SW480 (cell line): ENCODE measurements around the gene FUCA1.
"Not testable (repeated sequence)": the region's sequence is repeated elsewhere in the genome, so short reads cannot be mapped to it uniquely, and the experiment has no call there.

ENCODE experiments used
- DNase-seq: peaks from one replicate; pipeline ENCODE4 v3.0.0-alpha.2; 2016; ENCODE audit warnings: low spot score

Gene FUCA1

GRCh38 chr1:23867895-23868556 lies at the start of gene FUCA1:
Gene FUCA1, minus strand, starts transcription at chr1:23868290. Its CDS starts 4 bp downstream, at chr1:23868286.
- peak; percentile 95 for DNase-seq

- DNase-seq: peak; percentile 74
Observed at GRCh38 chr1:23916209-23917131, 48.4 kb upstream of the FUCA1 start.

GRCh38 chr1:23915466-23915865 lies 47.4 kb upstream of the FUCA1 start:
- no peak for DNase-seq

- no peak for DNase-seq
Observed at GRCh38 chr1:23914921-23915320, 46.8 kb upstream of the FUCA1 start.

- DNase-seq: no peak
Observed at GRCh38 chr1:23913212-23913880, 45.3 kb upstream of the FUCA1 start, which contains the start of gene CNR2. Gene CNR2, minus strand, starts transcription at chr1:23913362. Its CDS starts 37,745 bp downstream, at chr1:23875617.

- DNase-seq: no peak
Observed at GRCh38 chr1:23911921-23912320, 43.8 kb upstream of the FUCA1 start.

GRCh38 chr1:23910553-23911246 lies 42.6 kb upstream of the FUCA1 start:
- no peak for DNase-seq

- no peak for DNase-seq
Observed at GRCh38 chr1:23910144-23910543, 42.1 kb upstream of the FUCA1 start.

- no peak for DNase-seq
Observed at GRCh38 chr1:23909412-23909811, 41.3 kb upstream of the FUCA1 start.

- no peak for DNase-seq
Observed at GRCh38 chr1:23908453-23909341, 40.6 kb upstream of the FUCA1 start.

- DNase-seq: no peak
Observed at GRCh38 chr1:23906731-23907130, 38.6 kb upstream of the FUCA1 start.

GRCh38 chr1:23905461-23906025 lies 37.5 kb upstream of the FUCA1 start:
- DNase-seq: no peak

- peak; percentile 30 for DNase-seq
Observed at GRCh38 chr1:23904748-23905357, 36.8 kb upstream of the FUCA1 start.

- DNase-seq: no peak
Observed at GRCh38 chr1:23903754-23904153, 35.7 kb upstream of the FUCA1 start.

GRCh38 chr1:23902321-23903278 lies 34.5 kb upstream of the FUCA1 start:
- DNase-seq: no peak

GRCh38 chr1:23900017-23900416 lies 31.9 kb upstream of the FUCA1 start:
- DNase-seq: not testable (repeated sequence)

GRCh38 chr1:23899070-23899469 lies 31.0 kb upstream of the FUCA1 start:
- DNase-seq: no peak

- no peak for DNase-seq
Observed at GRCh38 chr1:23897083-23897482, 29.0 kb upstream of the FUCA1 start.

- no peak for DNase-seq
Observed at GRCh38 chr1:23896491-23896890, 28.4 kb upstream of the FUCA1 start.
